ENCODE data around the gene PGRMC2. TPM values are rescaled to one million over a fixed set of nuclear protein-coding genes. Genes with fewer than 3 reads are reported as not detected.

The PGRMC2 gene
- total RNA-seq, 1 donor from 2014 or later = 7.9 TPM

- TF ChIP-seq, protein P1, sequence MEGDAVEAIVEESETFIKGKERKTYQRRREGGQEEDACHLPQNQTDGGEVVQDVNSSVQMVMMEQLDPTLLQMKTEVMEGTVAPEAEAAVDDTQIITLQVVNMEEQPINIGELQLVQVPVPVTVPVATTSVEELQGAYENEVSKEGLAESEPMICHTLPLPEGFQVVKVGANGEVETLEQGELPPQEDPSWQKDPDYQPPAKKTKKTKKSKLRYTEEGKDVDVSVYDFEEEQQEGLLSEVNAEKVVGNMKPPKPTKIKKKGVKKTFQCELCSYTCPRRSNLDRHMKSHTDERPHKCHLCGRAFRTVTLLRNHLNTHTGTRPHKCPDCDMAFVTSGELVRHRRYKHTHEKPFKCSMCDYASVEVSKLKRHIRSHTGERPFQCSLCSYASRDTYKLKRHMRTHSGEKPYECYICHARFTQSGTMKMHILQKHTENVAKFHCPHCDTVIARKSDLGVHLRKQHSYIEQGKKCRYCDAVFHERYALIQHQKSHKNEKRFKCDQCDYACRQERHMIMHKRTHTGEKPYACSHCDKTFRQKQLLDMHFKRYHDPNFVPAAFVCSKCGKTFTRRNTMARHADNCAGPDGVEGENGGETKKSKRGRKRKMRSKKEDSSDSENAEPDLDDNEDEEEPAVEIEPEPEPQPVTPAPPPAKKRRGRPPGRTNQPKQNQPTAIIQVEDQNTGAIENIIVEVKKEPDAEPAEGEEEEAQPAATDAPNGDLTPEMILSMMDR (IDR thresholded peaks at IDR 0.05; ENCODE audit: insufficient read depth, low read length, severe bottlenecking) = no peak
- Histone ChIP-seq H3K27me3 (ENCODE audit: control insufficient read depth, insufficient read depth, low read length) (no peaks in the 10 kb centered on the region), H3K4me3 (ENCODE audit: low read depth, low read length) (no peak overlapping the region), H3K36me3 (ENCODE audit: control insufficient read depth, insufficient read depth, low read length) (no peaks in the 10 kb centered on the region)
- FAIRE-seq = no peak
- no peak for DNase-seq (ENCODE audit: low read depth)
Measured at GRCh38 chr4:128285085-128285997, 2.3 kb downstream of the PGRMC2 start.

DNA sequence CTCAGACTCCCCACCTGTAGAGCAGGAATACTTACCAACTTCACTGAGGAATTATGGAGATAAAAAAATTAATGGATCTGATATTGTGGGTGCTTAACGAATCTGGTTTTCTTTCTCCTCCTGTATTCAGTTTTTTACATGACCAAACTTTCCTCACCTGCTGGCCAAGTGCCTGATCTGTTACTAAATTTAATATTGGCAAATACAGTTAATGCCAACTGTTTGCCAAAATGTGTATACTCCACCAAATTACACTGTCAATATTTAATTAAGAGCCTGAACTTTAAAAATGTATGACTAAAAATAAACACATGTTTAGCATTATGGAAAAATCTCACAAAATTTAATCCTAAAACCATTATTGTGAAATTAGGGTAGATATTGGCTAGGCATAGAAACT lies 3.3 kb downstream of the PGRMC2 start:
- no peak overlapping the region for H3K4me3 ChIP-seq (ENCODE audit: low read depth, low read length)
- TF ChIP-seq, protein P1 (IDR thresholded peaks at IDR 0.05; ENCODE audit: insufficient read depth, low read length, severe bottlenecking) = no peak
- no peaks in the 10 kb centered on the region for H3K36me3 ChIP-seq (ENCODE audit: control insufficient read depth, insufficient read depth, low read length)
- DNase-seq (ENCODE audit: low read depth) = no peak
- no peaks in the 10 kb centered on the region for H3K27me3 ChIP-seq (ENCODE audit: control insufficient read depth, insufficient read depth, low read length)
- no peak for FAIRE-seq

GRCh38 chr4:128283071-128283470 lies 4.5 kb downstream of the PGRMC2 start:
- Histone ChIP-seq H3K27me3 (ENCODE audit: control insufficient read depth, insufficient read depth, low read length) (no peaks in the 10 kb centered on the region), H3K4me3 (ENCODE audit: low read depth, low read length) (no peak overlapping the region), H3K36me3 (ENCODE audit: control insufficient read depth, insufficient read depth, low read length) (peaks cover 1% of the 10 kb centered on the region)
- TF ChIP-seq, protein P1 (IDR thresholded peaks at IDR 0.05; ENCODE audit: insufficient read depth, low read length, severe bottlenecking) = no peak
- no peak for DNase-seq (ENCODE audit: low read depth)
- FAIRE-seq = no peak

GRCh38 chr4:128282516-128282915 lies 5.1 kb downstream of the PGRMC2 start:
- FAIRE-seq = no peak
- no peaks in the 10 kb centered on the region for H3K27me3 ChIP-seq (ENCODE audit: control insufficient read depth, insufficient read depth, low read length)
- TF ChIP-seq, protein P1 (IDR thresholded peaks at IDR 0.05; ENCODE audit: insufficient read depth, low read length, severe bottlenecking) = no peak
- DNase-seq (ENCODE audit: low read depth) = no peak
- H3K36me3 ChIP-seq (ENCODE audit: control insufficient read depth, insufficient read depth, low read length) = peaks cover 1% of the 10 kb centered on the region
- H3K4me3 ChIP-seq (ENCODE audit: low read depth, low read length) = no peak overlapping the region

DNA sequence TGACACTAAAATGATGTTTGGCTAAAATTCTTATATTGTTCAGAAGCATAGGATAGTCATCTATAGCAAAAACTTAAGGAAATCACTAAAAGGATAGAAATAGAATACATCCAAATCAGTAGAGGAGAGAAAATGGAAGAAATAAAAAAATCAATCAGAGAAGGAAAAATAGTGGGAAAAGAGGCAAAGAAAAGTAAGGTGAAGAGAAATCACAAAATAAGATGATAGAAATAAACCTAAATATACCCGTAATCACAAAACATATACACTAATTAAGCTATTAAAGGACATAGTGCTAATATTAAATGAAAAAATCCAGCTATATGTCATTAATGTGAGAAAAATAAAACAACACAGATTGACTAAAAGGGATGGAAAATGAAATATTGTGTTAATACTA lies 6.3 kb downstream of the PGRMC2 start:
- Histone ChIP-seq H3K36me3 (ENCODE audit: control insufficient read depth, insufficient read depth, low read length) (peaks cover 1% of the 10 kb centered on the region), H3K4me3 (ENCODE audit: low read depth, low read length) (no peak overlapping the region), H3K27me3 (ENCODE audit: control insufficient read depth, insufficient read depth, low read length) (no peaks in the 10 kb centered on the region)
- TF ChIP-seq, protein P1 (IDR thresholded peaks at IDR 0.05; ENCODE audit: insufficient read depth, low read length, severe bottlenecking) = no peak
- DNase-seq (ENCODE audit: low read depth) (no peak), FAIRE-seq (no peak)
